Mesodermal cell (in vitro differentiated cells): ENCODE data around the gene UBA6.

Experiments used
- H3K27ac ChIP-seq: 2 replicates; pipeline ENCODE4 v1.7.0; 2013; ENCODE audit warnings: mild to moderate bottlenecking, low read depth, low read length, moderate library complexity; ENCODE audit not compliant: severe bottlenecking
- H3K36me3 ChIP-seq: 2 replicates; pipeline ENCODE4 v1.7.1; 2013; ENCODE audit warnings: mild to moderate bottlenecking, low read length, moderate library complexity; ENCODE audit not compliant: control insufficient read depth, insufficient read depth
- H3K4me1 ChIP-seq: one replicate; pipeline ENCODE4 v1.7.1; 2013; ENCODE audit warnings: mild to moderate bottlenecking, low read length; ENCODE audit not compliant: insufficient read depth, control insufficient read depth, poor library complexity, severe bottlenecking
- H3K4me3 ChIP-seq: 2 replicates; pipeline ENCODE4 v1.7.0; 2013; ENCODE audit warnings: low read length, control low read depth, mild to moderate bottlenecking; ENCODE audit not compliant: insufficient read depth, poor library complexity, severe bottlenecking; ENCODE audit errors: extremely low read depth
- H3K9me3 ChIP-seq: 2 replicates; pipeline ENCODE4 v1.7.1; 2013; ENCODE audit warnings: mild to moderate bottlenecking, low read length, moderate library complexity; ENCODE audit not compliant: control insufficient read depth
- WGBS, 2 experiments: methylation state at CpG; one replicate each; pipeline ENCODE4 v1.1.5; 2013; ENCODE audit warnings: missing lambda C conversion rate in 2 of 2; ENCODE audit not compliant: insufficient coverage in 2 of 2; 5-methylcytosine and 5-hydroxymethylcytosine counted together

UBA6 gene

DNA sequence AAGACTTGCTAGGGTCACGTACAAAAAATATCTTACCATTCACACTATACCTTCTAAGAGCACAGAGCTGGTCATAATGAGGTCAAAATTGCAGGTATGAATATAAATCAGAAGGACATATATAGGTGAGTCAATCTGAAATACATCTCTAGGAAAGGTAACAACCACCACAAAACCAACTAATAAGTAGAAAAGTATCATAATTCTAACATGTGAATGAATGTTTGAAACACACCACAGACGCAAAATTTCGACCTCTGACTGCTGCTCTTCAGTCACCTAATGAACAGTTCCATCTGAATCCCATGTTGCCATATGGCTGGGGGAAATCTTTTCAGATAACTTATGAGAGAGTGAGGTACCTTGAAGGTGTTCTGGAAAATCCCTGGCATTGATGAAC is 120.4 kb downstream of the UBA6 start:
- H3K9me3 ChIP-seq, result no peaks in the 10 kb centered on the region
- 80% methylated on average over 1 of the region's 3 CpGs; no CpG with 5 or more reads in 1 of the 2 experiments for WGBS, 2 experiments
- no peaks in the 10 kb centered on the region for H3K4me1 ChIP-seq
- H3K4me3 ChIP-seq, result no peak overlapping the region
- no peaks in the 10 kb centered on the region for H3K36me3 ChIP-seq
- no peak overlapping the region for H3K27ac ChIP-seq

DNA sequence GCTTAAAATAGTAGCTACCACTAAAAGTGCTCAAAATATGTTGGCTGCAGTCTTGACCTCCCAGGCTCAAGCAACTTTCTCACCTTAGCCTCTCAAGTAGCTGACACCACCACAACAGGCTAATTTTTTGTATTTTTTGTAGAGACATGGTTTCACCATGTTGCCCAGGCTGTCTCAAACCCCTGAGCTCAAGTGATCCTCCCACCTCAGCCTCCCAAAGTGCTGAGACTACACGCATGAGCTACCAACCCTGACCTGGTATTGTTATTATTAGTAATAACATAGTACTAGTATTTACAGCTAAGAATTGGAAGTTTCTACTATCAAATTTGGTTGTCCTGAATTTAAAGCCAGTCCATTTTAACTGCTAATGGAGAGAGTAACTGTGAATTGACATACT is 124.4 kb downstream of the UBA6 start:
- Histone ChIP-seq H3K27ac (no peak overlapping the region), H3K9me3 (no peaks in the 10 kb centered on the region), H3K4me3 (no peak overlapping the region), H3K4me1 (peaks cover 6% of the 10 kb centered on the region), H3K36me3 (no peaks in the 10 kb centered on the region)
- no CpG with 5 or more reads among the region's 1 CpG for whole genome bisulfite sequencing, 2 experiments

DNA sequence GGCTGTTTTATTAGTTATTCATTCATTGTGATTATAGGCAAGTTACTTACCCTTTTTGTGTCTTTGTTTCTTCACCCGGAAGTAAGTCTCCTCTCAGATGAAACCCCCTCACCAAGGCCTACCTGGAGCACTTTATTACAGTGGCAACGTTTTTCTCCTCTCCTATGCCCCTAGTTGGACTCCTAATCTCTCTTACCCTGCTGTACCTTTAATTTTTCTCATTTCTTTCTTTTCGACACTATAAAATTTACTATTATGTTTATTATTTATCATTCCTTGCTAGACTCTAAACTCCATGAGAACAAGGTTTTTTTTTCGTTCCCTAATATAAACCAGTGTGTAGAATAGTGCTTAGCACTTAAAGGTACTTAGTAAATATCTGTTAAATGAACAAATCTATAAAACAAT is 124.9 kb downstream of the UBA6 start:
- 76 to 82% methylated on average over 2 of the region's 4 CpGs for WGBS, 2 experiments
- no peak overlapping the region for H3K27ac ChIP-seq
- H3K4me3 ChIP-seq, result no peak overlapping the region
- H3K36me3 ChIP-seq, result no peaks in the 10 kb centered on the region
- H3K9me3 ChIP-seq, result no peaks in the 10 kb centered on the region
- H3K4me1 ChIP-seq, result peaks cover 6% of the 10 kb centered on the region

- Histone ChIP-seq H3K4me1 (peaks cover 6% of the 10 kb centered on the region), H3K36me3 (no peaks in the 10 kb centered on the region), H3K4me3 (no peak overlapping the region), H3K27ac (no peak overlapping the region), H3K9me3 (no peaks in the 10 kb centered on the region)
- 83 to 98% methylated on average over 4 to 5 of the region's 13 CpGs for WGBS, 2 experiments
Observed at GRCh38 chr4:67575232-67576058, 125.5 kb downstream of the UBA6 start.

GRCh38 chr4:67573193-67573592 is 127.8 kb downstream of the UBA6 start:
- Histone ChIP-seq H3K4me1 (peaks cover 6% of the 10 kb centered on the region), H3K4me3 (no peak overlapping the region), H3K9me3 (no peaks in the 10 kb centered on the region), H3K36me3 (no peaks in the 10 kb centered on the region), H3K27ac (no peak overlapping the region)

DNA sequence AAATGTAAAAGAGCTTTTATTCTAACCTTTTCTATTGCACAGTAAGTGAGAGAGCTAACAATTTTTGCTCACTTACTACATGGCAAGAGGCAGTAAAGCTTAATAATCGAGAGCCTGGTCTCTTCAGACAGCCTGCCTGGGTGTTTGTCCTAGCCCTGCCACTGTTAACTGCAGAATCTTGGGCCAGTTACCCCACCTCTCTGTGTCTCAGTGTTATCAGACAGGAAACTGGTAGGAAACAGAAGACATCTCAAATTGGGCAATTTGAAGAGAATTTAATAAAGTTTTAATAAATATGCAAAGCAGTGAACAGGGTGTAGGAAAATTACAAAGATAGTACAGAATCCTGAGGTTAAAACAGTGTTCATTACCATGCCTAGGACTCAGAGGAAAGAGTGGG is 129.0 kb downstream of the UBA6 start:
- Histone ChIP-seq H3K36me3 (no peaks in the 10 kb centered on the region), H3K9me3 (no peaks in the 10 kb centered on the region)
- 50 to 83% methylated on average over 1 of the region's 1 CpG for WGBS, 2 experiments

GRCh38 chr4:67570537-67570936 is 130.4 kb downstream of the UBA6 start:
- Histone ChIP-seq H3K9me3 (no peaks in the 10 kb centered on the region), H3K4me1 (peaks cover 6% of the 10 kb centered on the region), H3K27ac (no peak overlapping the region), H3K4me3 (no peak overlapping the region), H3K36me3 (no peaks in the 10 kb centered on the region)
- 100% methylated on average over 1 of the region's 1 CpG; no CpG with 5 or more reads in 1 of the 2 experiments for WGBS, 2 experiments

More for the DNA sequence above, 129.0 kb downstream of the UBA6 start:
- Histone ChIP-seq H3K27ac (no peak overlapping the region), H3K4me1 (peaks cover 6% of the 10 kb centered on the region), H3K4me3 (no peak overlapping the region)

- WGBS, 2 experiments, result no CpG with 5 or more reads among the region's 2 CpGs
- Histone ChIP-seq H3K4me1 (peaks cover 6% of the 10 kb centered on the region), H3K9me3 (no peaks in the 10 kb centered on the region), H3K27ac (no peak overlapping the region), H3K36me3 (no peaks in the 10 kb centered on the region), H3K4me3 (no peak overlapping the region)
Observed at GRCh38 chr4:67568820-67569219, 132.1 kb downstream of the UBA6 start.

- no peak overlapping the region for H3K4me3 ChIP-seq
- H3K4me1 ChIP-seq, result no peaks in the 10 kb centered on the region
- no peaks in the 10 kb centered on the region for H3K36me3 ChIP-seq
- 96% methylated on average over 3 of the region's 3 CpGs; no CpG with 5 or more reads in 1 of the 2 experiments for WGBS, 2 experiments
- H3K27ac ChIP-seq, result no peak overlapping the region
- no peaks in the 10 kb centered on the region for H3K9me3 ChIP-seq
Observed at GRCh38 chr4:67566335-67566734, 134.6 kb downstream of the UBA6 start.

DNA sequence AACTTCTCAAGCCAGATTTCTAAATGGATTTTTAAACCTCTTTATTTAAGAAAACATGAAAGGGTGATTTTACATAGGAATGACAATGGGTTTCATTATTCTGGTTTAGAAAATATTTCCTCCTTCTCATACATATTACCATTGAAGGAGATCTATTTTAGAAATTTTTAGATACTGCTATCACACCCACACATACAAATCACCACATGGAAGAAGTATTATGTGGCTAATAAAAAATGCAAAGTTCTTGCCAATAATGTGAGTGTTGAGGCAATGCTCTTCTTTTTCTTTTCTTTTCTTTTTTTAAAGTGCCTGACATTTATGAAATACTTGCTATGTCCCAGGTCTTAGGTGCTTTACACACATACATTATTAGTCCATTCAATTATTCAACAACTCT is 135.7 kb downstream of the UBA6 start:
- H3K9me3 ChIP-seq, result no peaks in the 10 kb centered on the region

More for the DNA sequence above, 135.7 kb downstream of the UBA6 start:
- Histone ChIP-seq H3K27ac (no peak overlapping the region), H3K36me3 (no peaks in the 10 kb centered on the region), H3K4me1 (no peaks in the 10 kb centered on the region), H3K4me3 (no peak overlapping the region)
